GM19023 (cell line): Measurements from ENCODE around the gene THUMPD3.
A peak's percentile ranks its signal among the peaks of the same experiment; 100 is the strongest.

ENCODE experiments used
- ATAC-seq: cut with Tn5 transposase; IDR thresholded peaks from one replicate; pipeline ENCODE4 v1.9.1; 2021; ENCODE audit warnings: mild to moderate bottlenecking, moderate library complexity; ENCODE audit not compliant: unreplicated experiment

Gene THUMPD3

DNA sequence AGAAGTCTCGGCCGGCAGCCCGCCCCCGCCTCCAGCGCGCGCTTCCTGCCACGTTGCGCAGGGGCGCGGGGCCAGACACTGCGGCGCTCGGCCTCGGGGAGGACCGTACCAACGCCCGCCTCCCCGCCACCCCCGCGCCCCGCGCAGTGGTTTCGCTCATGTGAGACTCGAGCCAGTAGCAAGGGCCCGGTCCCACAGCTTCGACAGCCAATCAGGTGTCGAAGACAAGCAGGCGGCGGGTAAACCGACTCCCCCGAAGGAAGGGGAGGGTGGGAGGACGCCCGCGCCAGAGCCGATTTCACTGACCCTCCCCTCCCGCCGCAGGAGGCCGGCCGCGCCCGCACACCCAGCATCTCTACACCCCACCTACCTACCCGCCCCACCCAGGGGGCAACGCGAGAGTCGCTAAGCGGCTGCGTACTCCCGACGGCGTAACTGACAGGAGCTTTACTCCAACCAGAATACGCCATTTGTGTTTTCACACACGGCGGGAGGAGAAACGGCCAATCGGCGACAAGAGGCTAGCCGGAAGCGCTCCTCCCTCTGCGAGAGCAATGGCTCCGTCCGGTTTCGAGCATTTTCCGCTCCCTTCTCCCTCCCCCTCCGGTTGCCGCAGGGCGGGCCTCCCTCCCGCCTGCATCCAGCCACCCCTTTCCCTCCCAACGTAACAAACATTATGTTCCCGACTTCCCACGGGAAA lies 33.9 kb downstream of the THUMPD3 start:
- peak; percentile 74 for ATAC-seq

DNA sequence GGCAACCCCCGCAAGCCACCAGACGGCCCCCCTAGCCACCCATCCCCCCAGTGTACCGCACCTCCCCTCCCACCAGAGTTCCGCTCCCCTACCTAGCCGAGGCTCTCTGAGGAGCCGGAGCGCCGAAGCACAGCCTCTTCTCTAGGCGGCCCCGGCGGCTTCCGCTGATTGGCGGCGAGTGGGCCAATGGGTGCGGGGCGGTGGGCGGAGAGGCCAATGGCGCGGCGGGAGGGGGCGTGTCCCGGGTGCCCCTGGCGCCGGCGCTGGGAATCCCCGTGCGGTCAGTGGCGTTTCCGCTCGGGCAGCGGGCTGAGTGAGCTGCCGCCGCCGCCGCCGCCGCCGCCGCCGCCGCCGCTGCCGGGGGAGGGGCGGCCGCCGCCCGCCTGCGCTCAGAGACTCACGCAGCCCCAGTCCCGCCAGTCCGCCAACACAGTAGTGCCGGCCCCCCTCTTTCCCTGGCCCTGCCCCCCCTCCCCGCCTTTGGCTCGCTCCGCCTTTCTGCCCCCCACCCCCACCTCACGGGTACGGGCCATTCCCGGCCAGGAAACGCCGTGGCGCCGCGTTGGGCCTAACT lies 34.6 kb downstream of the THUMPD3 start, which contains the start of gene SETD5:
SETD5 (plus strand) TSS at position 284 of the 574 bp plus-strand sequence. CDS start 31,324 bp downstream, outside the sequence.
- peak; percentile 55 for ATAC-seq

DNA sequence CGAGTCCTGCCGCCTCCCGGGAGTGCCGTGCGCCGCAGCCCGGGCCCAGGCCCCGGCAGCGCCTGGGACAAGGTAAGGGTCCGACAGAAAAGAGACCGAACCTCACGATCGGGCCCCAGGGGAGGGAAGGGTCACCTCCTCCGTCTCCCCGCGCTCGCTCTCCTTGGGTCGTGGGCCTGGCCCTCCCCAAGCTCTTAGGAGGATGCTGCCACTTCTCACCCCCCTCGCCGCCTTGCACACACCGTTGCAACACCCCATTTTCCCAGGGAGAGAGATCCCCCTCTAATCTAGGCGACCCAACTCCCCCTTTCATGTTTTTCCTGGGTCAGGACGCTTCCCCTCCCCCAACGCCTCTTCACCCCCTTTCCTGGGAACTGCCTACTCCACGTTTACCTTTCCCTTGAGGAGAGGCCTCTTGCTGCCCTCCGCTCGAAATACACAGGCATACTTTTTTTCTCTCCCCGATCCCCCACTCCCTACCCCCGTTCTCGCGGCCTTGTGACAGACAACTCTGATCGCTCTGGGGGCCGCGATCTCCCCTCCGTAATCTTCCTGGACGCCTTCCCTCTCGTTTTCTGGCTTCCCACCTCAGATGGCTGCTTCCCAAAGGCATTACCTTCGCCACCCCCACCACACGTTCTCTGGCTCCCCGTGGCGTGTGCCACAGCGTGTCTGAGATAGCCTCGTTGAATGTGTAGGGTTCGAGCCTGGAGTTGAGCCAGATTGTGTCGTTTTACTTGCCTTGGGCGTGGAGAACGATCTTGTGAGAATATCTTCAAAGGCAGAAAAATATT lies 35.2 kb downstream of the THUMPD3 start:
- no peak for ATAC-seq

- no peak for ATAC-seq
Observed at GRCh38 chr3:9398700-9399336, 36.0 kb downstream of the THUMPD3 start.

DNA sequence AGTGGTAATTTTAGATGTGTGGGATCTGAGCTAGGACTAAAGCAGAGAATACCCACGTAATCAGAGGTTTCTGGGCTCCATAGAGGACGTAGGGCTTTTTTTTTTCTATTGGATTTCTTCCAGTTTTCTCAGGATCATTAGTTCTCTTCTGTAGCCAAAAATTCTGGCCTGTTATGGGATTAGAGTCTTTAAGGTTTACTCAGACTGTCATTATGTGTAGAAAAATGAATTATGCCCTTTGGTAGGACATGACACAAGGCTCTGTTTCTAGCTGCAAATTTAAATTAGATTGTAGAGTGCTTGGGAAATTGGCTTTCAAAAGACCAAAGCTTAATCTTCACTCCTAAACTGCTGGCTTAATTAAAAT lies 36.5 kb downstream of the THUMPD3 start:
- ATAC-seq, result no peak

- ATAC-seq, result no peak
Observed at GRCh38 chr3:9399746-9400145, 36.9 kb downstream of the THUMPD3 start.

- no peak for ATAC-seq
Observed at GRCh38 chr3:9400616-9401015, 37.8 kb downstream of the THUMPD3 start.

DNA sequence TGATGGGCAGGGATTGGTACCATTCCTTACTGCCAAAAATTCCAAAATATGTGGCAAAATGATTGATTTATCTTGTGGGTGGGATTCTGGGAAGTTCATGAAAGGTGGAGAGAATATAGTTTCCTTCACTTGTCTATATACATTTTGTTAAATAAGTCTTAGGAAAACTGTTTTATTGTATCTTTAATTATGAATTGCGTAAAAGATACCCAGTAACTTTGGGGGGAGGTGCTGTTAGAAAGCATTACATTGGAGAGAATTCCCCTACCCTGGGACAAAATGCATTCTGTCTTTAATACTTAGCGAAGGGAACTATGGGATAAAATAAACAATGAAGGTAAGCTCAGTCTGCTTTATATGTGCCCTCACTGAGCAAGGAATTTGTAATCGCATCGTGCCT lies 39.1 kb downstream of the THUMPD3 start:
- ATAC-seq, result no peak

GRCh38 chr3:9402410-9403228 lies 39.8 kb downstream of the THUMPD3 start:
- ATAC-seq, result no peak

- ATAC-seq, result no peak
Observed at GRCh38 chr3:9403463-9403862, 40.6 kb downstream of the THUMPD3 start.

DNA sequence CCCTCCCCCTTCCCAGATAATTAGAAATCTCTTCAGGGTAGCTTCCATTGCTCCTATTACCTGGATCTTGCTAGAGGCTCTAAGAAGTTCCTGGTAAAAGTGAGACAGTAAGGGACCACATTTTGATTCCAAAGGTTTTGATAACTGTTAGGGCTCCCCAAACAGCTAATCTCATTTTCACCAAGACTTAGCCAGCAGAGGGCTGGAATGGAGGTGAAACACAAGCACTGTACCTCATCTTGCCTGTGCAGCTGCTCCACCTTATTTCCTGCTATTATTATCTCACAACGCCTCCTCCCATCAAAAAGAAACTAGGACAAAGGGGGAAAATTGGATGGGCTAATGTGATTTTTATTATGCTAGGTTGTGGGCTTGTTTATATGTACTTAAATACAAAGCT lies 41.8 kb downstream of the THUMPD3 start:
- ATAC-seq, result no peak

- no peak for ATAC-seq
Observed at GRCh38 chr3:9405756-9406155, 42.9 kb downstream of the THUMPD3 start.

DNA sequence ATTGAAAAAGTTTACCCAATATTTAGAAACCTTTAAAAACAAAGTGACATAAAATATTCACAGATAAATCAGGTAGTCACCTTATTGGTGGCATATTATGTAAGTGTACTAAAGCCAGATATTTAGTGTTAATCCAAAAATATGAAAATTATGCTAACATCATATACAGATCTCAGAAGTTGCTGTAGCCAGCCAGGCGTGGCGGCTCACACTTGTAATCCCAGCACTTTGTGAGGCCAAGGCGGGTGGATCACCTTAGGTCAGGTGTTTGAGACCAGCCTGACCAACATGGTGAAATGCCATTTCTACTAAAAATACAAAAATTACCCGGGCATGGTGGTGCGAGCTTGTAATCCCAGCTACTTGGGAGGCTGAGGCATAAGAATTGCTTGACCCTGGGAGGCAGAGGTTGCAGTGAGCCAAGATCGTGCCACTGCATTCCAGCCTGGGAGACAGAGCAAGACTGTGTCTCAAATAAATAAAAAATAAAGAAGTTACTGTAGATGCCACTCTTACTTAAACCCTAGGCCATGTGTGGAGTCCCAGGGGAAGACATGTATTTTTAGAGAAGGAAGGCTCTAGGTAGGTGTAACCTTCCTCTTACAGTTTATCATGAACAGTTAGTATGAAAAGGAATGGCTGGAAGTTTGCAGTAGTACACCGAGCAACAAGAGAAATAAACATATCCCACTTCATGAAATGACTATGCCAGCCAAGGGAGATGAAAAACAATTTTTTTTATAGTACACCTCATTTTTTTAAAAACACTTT lies 44.2 kb downstream of the THUMPD3 start:
- ATAC-seq, result no peak

- no peak for ATAC-seq
Observed at GRCh38 chr3:9408061-9408460, 45.2 kb downstream of the THUMPD3 start.

- ATAC-seq, result no peak
Observed at GRCh38 chr3:9408546-9408945, 45.7 kb downstream of the THUMPD3 start.

DNA sequence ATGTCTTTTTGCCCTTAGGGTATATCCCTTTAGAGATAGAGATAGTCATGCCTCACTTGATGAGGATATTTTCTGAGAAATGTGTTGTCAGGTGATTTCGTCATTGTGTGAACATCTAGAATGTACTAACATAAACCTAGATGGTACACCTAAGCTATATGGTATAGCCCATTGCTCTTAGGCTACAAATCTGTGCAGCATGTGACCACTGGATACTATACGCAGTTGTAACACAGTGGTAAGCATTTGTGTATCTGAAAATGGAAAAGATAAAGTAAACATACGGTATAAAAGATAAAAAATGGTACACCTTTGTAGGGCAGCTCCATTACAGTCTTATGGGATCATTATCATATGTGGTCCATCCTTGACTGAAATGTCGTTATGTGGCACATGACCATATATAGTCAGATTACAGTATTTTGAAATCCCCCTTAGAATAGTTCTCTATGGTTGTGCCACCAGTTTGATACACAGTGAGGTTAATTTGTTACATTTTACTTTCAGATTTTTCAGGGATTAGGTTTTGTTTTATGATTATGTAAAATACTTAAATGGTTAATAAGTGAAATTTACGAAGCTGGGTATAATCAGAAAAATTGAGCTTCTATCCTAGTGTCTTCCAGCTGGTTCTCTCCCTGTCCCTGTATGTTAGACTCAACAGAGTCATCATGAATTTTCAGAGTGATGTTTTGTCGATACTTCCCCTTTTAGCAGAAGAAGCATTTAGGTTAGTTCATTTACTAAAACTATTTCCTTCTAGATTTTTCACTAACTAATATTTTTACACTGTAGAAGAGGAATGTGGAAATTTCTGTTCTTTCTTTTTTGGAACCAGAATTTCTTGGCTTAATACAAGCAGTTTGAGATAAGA lies 47.4 kb downstream of the THUMPD3 start:
- ATAC-seq, result no peak

DNA sequence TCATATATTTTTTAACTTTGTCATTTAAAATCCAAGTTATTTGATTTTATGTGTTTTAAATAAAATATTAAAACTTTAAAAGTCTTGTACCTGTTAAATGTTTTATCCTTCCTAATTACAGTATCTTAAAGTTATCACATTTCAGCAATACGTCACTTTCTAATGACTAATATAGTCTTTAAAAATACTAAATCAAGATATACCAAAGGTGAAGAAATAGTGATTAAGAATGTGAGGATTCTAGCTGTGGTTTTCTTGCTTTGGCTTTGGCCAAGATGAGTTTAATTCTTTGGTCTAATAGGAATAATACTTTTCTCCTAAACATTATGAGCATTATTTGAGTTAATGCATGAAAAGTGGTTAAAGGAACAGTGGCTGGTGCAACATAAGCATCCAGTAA lies 48.4 kb downstream of the THUMPD3 start:
- no peak for ATAC-seq

GRCh38 chr3:9412293-9412692 lies 49.4 kb downstream of the THUMPD3 start:
- no peak for ATAC-seq

DNA sequence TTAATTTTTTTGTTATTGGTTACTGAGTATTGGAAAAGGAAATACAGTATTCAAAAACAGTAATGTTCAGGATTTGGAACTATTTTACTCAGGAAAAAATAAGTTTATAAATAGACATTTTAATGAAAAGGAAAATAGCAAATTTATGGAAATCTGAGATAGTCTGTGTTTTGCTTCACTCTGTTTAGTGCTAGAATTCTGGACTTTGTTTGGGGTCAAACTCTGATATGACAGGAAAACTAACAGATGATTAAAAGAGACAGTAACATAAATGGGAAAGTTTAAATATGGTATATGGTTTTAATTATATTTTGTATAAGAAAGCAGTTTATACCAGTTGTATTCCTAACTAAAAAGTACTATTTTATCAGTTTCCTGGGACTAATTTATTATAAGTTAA lies 52.0 kb downstream of the THUMPD3 start:
- ATAC-seq, result no peak
